MV-4-11 (cell line): ENCODE data around the gene RANBP2.

ENCODE experiments used
- DNase-seq: peaks from one replicate; lab custom pipeline; 2025; lab: John Stamatoyannopoulos, UW

Gene RANBP2

DNA sequence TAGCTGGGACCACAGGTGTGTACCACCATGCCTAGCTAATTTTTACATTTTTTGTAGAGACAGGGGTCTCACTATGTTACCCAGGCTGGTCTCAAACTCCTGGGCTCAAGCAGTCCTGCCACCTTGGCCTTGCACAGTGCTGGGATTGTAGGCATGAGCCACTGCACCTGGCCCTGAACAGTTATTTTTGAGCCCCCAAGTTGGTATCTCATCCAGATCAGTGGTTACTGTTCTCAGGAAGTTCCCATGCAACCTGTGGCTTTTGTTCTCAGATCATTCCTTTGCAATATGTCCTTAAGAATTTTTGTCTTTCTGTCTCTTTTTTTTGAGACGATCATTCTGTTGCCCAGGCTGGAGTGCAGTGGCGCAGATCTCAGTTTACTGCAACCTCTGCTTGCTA, 59.6 kb downstream of the RANBP2 start:
- DNase-seq = no peak

DNA sequence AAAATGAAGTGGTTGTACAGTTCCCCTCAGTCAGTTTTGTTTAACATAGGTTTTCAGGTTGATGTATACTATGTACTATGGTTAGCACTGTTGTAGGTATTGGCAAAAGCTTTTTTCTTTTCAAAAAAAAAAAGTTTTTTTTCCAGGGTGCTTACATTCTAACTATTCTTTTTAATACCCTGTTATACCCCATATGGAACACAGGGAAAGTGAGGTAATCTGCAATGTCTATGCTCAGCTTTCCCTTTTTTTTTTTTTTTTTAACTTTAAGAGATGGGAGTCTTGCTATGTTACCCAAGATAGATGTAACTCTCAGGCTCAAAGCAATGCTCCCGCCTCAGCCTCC, 66.7 kb downstream of the RANBP2 start:
- no peak for DNase-seq

DNA sequence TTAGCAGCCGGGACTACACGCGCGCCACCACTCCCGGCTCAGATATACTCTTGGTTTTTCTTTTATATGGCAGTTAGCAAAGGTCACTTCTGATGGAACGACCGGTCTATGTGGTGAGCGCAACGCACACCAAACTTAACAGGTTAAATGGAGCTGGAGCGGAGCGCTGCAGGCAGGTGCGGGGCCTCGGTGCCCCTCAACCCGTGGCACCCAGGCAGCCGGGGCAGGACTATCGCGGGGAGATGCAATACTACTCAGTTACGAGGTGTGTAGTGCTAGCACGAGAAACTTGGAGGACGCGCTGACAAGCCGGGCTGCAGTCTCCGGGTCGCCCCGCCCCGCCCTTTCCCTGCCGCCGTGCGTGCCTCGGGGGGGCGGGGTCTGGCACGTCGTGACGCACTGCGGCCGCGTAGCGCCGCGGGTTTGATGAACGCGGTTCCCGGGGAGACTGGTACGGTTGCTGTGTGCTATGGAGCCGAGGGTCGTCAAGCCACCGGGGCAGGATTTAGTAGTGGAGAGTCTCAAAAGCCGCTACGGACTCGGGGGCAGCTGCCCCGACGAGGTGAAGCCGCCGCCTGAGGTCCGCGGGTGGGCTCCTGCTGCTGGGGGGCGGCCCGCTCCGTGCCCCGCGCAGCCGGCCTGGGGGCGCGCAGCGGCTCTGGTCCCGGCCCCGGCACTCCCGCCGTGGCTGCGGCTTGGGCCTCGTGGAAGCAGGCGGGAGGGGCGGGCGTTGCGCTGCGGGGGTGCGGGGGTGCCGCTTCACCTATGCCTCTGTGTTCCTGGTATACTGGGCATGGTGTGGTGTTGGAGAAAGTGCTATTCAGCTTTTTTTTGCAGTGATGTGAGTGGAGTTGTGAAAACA, 67.3 kb downstream of the RANBP2 start, which contains the start of gene CCDC138:
TSS of gene CCDC138 (plus strand) at position 418 of the 862 bp plus-strand sequence. CDS start at position 470, 52 bp downstream.
- peak; percentile 78 for DNase-seq

DNA sequence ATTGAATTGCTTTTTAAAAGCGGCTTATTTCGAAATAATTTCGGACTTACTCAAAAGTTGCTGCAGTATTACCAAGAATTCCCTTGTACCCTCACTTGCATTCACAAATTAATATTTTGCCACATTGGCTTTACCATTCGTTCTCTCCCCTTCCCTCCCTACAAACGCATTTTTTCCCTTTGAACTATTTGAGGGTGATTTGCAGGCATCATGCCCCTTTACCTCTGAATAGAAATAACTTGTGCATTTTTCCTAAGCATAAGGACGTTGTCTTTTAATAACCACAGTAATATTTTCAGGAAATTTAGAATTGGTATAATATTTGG, 67.9 kb downstream of the RANBP2 start:
- DNase-seq = no peak

DNA sequence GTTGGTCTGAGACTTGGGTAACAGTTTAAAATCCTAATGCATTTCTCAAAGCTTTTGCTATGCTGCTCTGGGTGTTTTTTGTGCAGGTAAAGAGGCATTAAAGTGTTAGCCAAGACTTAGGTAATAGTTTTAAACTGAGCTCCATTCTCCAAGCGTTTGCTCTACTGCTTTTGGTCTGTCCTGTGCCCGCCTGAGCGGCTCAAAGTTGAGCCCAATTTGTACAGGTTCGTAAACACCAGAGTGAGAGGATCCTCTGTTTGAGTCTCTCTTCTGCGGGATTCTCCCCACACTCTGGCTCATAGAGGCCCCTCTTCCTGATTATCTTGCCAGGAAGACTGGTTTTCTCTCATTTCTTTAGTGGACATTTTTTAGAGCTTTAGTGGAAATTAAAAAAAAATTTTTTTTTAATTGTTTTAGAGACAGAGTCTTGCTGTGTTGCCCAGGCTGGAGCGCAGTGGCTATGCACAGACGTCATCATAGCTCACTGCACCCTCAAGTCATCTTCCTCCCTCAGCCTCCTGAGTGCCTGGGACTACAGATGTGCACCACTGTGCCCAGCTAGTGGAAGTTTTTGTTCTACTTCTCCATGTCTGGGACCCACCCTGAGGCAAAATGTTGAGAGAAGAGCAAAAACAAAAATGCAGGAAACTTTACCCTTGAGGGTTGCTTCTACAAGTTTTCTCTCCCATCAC, 83.9 kb downstream of the RANBP2 start:
- DNase-seq = no peak

DNA sequence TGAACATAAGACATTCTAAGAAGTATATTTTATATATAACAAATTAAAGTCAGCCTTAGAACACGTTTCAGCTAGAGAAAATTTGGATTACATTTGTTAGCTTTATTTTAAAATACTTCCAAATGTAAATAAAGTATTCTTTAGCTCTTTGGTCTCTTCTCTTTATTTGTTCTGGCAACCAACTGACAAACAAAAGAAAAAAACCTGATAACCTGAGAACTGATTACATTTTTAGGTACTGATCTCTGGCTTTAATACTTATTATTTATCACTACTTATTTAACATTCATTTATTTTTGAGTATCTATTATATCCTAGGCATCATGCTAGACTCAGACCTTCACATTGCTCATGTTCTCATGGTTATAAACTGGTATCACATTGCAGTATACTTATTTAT, 85.8 kb downstream of the RANBP2 start:
- no peak for DNase-seq

DNA sequence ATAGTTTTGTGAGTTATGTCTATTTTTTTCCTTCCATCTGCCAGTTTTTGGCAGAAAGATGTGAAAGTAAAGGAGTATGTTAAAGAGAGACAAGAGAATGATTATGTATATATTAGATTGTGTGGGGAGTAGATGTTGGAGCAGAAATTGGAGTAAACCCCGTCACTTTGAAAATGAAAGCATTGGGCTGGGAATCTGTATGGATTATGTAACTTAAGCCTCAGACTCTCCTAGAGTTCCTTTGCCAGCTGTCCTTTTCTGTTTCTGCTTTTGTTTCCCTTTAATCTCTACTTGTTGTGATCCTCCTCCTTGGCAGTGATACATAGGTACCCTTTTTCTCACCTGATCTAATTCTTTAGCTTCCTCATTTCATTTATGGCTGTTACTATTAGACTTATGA, 86.5 kb downstream of the RANBP2 start:
- no peak for DNase-seq

DNA sequence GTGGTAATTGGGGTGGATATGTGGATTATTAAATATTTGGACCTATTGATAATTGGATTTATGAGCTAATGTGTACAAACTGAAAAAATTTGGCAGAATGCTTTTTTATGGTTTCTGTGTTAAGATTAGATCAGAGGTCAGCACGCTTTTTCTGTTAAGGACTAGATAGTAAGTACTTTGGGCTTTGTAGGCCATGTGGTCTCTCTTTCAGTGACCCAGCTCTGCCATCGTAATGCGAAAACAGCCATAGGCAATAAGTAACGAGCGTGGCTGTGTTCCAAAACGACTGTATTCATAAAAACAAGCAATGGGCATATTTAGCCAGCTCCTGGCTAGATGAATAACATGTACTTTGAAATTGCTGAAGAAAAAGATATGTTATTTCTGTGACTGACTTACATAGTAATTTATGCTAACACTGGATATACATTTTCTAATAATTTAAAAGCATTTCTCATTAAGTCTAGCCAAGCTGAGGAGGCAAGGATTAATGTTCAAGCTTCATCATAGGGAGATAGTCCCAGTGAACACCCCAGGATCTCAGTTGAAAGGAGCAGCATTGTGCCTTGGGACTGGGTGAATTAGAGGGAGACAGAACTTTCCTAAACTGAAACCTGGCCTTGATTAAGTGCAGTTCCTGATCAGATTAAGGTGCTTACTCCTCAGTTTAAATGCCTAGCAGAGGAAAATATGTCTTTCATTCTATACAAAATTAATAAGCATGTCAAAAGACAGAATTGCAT, 87.3 kb downstream of the RANBP2 start:
- DNase-seq = no peak

DNA sequence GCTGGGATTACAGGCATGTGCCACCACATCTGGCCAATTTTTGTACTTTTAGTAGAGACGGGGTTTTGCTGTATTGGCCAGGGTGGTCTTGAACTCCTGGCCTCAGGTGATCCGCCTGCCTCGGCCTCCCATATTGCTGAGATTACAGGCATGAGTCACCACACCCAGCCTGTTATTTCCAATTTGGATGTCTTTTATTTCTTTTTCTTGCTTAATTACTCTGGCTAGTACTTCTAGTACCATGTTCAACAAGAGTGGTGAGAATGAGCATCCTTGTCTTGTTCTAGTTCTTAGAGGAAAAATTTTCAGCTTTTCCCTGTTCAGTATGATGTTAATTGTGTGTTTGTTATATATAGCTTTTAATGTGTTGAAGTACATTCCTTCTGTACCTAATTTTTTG, 90.7 kb downstream of the RANBP2 start:
- DNase-seq = no peak

DNA sequence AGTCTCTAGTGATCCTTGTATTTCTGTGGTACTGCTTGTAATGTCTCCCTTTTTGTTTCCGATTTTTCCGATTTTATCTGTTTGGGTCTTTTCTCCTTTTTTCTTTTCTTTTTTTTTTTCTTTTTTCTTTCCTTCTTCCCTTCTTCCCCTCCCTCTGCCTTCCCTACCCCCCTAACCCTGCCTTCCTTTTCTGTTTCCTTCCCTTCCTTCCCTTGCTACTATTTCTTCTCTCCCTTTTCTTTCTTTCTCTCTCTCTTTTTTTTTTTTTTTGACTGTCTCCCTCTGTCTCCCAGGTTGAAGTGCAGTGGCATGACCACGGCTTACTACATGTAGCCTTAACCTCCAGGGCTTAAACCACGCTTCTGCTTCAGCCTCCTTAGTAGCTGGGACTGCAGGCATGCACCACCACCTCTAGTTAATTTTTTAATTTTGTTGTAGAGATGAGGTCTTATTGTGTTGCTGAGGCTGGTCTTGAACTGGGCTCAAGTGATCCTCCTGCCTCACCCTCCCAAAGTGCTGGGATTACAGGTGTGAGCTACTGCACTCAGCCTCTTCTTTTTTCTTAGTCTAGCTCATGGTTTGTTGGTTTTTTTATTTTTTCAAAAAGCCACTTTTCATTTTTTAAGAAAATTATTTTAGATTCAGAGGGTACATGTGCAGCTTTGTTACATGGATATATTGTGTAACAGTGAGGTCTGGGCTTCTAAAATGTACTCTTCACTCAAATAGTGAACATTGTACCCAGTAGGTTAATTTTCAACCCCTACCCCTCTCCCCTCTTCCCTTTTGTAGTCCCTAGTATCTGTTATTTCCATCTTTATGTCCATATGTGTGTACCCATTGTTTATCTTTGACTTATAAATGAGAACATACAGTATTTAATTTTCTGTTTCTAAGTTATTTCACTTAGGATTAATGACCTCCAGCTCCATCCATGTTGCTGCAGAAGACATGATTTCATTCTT, 92.0 kb downstream of the RANBP2 start:
- DNase-seq = no peak

DNA sequence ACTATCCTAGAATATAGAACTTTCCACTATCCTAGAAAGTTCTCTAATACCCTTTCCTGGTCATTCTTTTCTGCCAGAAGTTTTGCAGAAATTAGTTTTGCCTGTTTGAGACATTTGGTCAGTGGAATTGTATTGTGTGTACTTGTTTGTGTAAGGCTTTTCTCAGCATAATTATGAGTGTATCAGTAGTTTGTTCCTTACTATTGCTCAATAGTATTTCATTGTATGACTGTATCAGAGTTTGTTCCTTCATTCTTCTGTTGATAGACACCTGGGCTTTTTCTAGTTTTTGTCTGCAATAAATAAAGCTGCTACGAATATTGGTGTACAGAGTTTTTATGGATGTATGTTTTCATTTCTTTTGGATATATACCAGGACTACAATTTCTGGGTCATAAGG, 94.5 kb downstream of the RANBP2 start:
- DNase-seq = no peak

DNA sequence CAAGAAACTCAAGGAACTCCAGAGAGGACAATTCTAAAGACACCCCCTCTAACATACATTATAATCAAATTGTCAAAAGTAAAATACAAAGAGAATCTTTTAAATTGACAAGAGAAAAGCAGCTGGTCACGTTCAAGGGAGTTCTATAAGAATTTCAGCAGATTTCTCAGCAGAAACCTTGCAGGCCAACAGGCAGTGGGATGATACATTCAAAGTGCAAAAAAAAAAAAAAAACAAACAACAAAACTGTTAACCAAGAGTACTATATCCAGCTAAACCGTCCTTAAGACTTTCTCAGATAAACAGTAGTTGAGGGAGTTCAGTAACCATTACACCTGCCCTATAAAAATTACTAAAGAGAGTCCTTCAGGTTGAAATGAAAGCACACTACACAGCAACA, 101.2 kb downstream of the RANBP2 start:
- DNase-seq = no peak

DNA sequence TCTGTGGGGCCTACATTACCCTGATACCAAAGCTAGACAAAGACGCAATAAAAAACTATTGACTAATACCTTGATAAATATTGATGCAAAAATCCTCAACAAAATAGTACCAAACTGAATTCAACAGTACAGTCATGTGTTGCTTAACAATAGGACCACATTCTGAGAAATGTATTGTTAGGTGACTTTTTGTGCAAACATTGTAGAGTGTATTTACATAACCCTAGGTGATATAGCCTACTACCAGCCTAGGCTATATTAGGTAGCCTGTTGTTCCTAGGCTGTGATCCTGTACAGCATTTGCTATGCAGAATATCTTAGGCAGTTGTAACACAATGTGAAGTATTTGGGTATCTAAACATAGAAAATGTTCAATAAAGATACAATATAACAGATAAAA, 104.0 kb downstream of the RANBP2 start:
- no peak for DNase-seq

DNA sequence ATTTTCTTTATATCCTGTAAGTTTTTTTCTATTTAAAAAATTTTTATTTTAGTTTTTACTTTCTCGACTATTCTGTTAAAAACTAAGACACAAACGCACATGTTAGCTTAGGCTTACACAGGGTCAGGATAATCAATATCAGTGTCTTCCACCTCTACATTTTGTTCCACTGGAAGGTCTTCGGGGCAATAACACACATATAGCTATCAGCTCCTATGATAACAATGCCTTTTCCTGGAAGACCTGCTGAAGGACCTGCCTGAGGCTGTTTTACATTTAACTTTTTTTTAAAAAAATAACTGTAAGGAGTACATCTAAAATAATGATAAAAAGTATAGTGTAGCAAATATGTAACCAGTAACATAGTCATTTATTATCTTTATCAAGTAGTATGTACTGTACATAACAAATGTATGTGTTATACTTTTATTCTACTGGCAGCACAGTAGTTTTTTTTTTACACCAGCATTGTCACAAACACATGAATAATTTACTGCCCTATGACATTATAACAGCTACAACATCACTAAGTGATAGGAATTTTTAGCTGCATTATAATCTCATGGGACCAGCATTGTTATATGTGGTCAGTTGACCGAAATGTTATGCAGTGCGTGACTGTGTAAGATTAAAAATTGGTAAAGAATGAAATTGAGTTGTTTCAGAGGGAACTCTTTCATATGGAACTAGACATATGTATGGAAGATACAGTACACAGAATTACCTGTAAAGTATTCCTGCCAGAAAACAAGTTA, 105.2 kb downstream of the RANBP2 start:
- no peak for DNase-seq

DNA sequence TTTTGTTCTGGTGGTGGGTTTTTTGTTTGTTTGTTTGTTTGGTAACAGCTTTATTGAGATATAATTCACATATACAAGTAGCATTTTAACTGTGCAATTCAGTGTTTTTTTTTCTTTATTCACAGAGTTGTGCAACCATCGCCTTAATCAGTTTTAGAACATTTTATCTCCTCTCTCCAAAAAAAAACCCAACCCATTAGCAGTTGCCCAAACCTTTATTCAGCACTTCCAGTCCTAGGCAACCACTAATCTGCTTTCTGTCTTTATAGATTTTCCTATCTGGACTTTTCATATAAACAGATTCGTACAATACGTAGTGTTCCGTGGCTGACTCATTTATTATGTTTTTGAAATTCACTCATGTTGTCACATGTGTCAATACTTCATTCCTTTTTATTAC, 106.0 kb downstream of the RANBP2 start:
- no peak for DNase-seq

DNA sequence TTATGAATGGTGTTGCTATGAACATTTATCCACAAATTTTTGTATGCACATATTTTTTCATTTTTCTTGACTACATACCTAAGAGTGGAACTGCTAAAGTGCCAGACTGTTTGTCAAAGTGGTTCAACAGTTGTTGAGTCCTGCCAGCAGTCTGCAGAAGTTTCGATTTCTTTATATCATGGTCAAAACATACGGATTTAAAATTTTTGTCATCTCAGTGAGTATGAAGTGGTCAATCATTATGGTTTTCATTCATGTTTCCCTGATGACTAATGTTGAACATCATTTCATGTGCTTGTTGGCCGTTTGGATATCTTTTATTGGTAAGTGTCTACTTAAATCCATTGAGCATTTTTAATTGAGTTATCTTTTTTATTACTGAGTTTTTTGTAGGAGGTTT, 106.5 kb downstream of the RANBP2 start:
- no peak for DNase-seq

DNA sequence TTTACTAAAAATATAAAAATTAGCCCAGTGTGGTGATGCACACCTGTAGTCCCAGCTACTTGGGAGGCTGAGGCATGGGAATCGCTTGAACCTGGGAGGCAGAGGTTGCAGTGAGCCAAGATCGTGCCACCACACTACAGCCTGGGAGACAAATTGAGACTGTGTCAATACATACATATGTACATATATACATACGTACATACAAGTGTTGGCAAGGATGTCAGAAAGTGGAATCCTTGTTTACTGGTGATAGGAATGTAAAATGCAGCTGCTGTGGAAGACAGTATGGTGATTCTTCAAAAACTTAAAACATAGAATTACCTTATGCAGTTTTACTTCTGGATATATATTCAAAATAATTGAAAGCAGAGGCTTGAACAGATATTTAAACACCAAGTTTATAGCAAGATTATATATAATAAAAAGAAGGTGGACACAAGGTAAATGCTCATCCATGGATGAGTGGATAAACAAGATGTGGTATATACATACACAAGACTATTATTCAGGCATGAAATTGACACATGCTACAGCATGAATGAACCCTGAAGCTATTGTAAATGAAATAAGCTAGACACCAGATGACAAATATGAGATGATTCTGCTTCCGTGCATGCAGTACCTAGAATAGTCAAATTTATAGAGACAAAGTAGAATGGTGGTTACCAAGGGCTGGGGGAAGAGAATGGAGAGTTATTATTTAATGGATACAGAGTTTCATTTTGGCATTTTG, 110.5 kb downstream of the RANBP2 start:
- DNase-seq = no peak

DNA sequence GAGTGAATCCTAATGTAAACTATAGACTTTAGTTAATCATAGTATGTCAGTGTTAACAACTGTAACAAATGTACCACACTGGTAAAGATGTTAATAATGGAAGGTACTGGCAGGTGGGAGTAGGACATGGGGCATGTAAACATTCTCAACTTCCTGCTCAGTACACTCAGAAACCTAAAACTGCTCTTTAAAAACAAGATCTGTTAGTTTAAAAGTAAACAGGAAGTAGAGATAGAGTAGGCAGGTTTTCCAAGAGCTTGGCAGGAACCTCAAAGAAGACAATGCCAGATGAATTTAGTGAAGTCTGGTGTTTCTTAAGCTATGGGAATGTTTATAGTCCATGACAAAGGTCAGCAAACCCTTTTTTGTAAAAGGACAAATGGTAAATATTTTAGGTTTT, 113.9 kb downstream of the RANBP2 start:
- DNase-seq = no peak

DNA sequence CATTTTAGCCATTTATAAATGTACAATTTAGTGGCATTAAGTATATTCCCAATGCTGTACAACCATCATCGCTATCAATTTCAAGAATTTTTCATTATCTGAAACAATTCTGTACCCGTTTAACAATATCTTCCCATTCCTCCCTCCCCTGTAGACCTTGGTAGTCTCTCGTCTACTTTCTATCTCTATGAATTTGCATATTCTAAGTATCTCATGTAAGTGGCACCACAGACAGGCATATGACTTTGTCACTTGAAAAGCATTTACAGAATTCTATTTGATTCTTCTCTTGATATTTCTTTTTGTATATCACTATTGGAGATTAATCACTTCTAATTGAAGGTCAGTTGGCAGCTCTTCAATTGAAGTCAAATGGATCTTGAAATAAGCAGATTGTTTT, 115.3 kb downstream of the RANBP2 start:
- no peak for DNase-seq

DNA sequence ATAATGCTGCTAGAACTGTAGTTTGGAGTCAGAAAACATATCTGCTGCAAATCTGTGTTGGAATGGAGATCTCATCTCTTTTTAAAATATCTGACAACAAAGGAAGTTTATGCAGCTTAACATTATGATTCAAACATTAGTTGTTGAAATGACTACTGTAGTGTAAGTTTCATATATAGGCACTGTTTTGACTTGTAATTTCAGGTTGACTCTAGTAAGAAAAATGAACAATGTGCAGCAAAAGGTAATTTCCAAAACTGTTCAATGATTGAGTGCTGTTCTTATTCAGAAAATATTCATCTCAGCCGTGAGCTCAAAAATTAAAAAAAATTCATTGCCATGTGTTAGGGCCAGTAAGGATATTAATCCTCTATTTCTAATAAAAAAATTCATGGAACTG, 115.8 kb downstream of the RANBP2 start:
- no peak for DNase-seq
